A172 (cell line): ENCODE data around the gene BICRA. TPM values are rescaled to one million over a fixed set of nuclear protein-coding genes. Genes with fewer than 3 reads are reported as not detected.
A peak's percentile ranks its signal among the peaks of the same experiment; 100 is the strongest.
"Not testable (repeated sequence)": the region's sequence is repeated elsewhere in the genome, so short reads cannot be mapped to it uniquely, and the experiment has no call there.

Experiments used
- DNase-seq: peaks from one replicate; pipeline ENCODE4 v3.0.0-alpha.2; 2015; ENCODE audit warnings: low spot score
- total RNA-seq: library from RNA; depleted of rRNA; stranded (reverse); fragments of >200 nt; shearing (Covaris generic); gene quantifications from 2 replicates; pipeline ENCODE4 v1.2.3, GENCODE V29; 2014

BICRA gene
- total RNA-seq, 1 experiment from 2014 or later: not detected

DNA sequence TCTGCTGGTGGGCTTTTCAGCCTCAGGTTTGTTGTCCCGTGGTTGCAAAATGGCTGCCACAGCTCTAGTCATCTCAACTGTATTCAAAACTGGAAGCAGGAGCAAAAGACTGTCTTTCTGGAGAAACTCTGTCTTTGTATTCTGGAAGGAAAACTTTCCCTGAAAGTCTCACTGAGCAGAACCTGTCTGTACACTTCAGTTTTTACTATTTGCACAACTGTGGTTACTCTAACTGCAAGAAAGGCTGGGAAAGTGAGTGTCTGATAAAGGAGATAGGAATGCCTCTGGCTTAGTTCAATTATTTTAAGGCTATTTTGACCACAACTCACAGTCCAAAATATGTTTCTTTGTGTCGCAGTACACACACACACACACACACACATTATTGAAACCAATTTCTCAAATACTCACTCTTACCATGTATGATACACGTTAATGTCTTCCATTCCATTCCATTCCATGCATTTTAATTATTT lies 54.5 kb downstream of the BICRA start:
- DNase-seq: peak; percentile 57

GRCh38 chr19:47663911-47664771 lies 55.2 kb downstream of the BICRA start:
- peak; percentile 88 for DNase-seq

DNA sequence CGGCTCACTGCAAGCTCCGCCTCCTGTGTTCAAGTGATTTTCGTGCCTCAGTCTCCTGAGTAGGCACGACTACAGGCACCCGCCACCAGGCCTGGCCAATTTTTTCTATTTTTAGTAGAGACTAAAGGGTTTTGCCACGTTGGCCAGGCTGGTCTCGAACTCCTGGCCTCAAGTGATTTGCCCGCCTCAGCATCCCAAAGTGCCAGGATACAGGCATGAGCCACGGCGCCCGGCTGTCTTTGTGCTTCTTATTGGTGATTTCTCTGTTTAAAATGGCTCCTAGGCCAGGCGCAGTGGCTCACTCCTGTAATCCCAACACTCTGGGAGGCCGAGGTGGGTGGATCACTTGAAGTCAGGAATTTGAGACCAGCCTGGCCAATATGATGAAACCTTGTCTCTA lies 59.6 kb downstream of the BICRA start:
- not testable (repeated sequence) for DNase-seq

DNA sequence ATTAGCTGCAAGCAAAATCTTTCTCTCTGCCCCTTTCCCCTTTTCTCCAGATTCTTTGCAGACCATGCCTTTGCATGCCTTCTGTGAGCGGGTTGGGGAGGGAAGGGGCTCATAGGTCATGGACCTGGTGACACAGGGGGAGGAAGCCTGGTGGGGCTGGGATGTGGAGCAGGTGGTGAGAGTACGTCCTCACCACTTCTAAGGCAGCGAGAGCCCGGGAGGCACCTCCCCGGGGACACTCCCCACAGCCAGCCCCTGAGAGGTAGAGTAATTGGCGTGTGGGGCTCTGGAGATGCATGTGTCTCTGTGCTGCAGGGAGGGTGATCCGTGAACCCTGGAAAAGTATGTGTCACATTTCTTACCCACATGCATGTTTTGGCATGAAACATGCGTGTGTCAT lies 61.8 kb downstream of the BICRA start:
- no peak for DNase-seq

- DNase-seq: no peak
These were observed 62.6 kb downstream of the BICRA start for GRCh38 chr19:47671499-47671898.

DNA sequence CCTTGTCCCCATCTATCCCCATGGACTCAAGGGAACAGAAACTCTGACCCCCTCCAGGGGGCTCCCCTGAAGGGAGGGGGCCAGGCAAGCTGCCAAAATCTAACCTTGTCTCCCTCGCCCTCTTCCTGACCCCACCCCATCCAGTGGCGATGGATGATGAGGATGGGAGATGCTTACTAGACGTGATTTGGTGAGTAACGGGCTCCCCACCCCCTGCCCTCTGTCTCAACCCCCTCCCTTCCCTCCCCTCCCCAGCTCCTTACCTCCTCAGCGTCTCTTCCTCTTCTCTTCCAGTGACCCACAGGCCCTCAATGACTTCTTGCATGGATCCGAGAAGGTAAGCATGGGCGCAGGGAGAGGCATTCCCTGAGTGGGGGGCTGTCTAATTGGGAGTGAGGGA lies 64.5 kb downstream of the BICRA start:
- DNase-seq: no peak

DNA sequence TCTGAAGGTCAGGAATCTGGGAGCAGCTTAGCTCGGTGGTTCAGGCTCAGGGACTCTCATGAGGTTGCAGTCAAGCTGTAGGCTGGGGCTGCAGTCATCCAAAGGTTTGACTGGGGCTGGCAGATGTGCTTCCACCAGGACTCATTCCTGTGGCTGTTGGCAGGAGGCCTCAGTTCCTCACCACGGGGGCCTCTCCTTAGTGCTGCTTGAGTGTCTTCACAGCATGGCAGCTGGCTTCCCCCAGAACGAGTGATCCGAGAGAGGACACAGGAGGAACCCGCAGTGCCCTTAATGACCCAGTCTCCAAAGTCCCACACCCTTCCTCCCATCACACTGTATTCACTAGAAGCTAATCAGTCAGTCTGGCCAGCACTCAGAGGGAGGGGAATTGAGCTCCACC lies 65.6 kb downstream of the BICRA start:
- no peak for DNase-seq

DNA sequence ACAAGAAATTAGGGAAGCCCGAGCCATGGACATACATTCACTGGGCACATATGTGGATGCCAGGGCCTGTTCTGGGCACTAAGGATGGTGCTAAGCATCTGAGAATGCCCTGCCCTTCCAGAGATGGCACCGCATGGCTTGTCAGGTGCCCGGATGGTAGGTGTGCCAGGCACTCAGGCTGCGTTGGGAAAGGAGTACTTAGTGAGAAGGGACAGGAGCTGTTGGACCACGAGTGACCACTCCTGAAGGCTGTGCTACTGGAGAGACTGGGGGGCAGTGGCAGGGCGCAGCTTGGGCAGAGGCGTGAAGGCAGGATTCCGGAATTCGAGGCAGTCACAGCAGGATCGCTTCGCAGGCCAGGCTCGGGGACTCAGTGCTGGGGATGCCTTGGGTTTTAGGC lies 66.3 kb downstream of the BICRA start:
- DNase-seq: no peak

DNA sequence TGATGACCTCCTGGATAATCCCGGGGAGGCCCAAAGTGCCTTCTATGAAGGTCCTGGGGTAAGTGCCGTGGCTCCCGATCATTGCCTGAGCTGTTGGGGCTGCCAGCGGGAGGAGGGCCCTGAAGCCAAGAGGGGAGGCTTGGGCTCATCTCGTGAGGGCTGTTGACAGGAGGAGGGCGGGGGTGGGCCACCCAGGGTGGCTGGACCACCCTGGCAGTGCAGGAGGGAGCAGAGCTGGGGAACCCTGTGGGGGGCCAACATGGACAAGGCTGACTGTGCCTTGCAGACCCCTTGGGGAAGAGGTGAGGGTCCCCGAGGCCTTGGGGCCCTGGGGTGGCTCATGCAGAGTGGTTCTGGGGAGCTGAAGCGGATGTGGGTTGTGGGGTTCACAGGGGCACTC lies 66.9 kb downstream of the BICRA start:
- DNase-seq: no peak

DNA sequence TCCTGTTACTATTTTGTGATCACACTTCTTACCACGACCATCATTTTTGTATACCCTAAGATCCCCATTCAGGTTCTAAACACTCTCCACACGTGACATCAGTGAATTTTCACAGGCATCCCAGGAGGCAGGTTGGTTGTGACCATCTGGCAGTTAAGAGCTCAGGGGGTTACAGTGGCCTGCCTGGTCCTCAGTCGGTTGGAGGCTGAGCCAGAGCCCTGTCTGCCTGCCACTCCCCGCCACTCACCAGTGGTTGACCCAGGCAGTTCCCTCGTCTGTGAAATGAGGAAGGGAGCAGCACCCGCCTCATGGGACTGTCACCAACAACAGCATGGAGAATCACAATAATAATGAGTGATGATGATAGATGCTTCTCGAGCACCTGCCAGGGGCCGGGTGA lies 67.9 kb downstream of the BICRA start:
- DNase-seq: no peak

DNA sequence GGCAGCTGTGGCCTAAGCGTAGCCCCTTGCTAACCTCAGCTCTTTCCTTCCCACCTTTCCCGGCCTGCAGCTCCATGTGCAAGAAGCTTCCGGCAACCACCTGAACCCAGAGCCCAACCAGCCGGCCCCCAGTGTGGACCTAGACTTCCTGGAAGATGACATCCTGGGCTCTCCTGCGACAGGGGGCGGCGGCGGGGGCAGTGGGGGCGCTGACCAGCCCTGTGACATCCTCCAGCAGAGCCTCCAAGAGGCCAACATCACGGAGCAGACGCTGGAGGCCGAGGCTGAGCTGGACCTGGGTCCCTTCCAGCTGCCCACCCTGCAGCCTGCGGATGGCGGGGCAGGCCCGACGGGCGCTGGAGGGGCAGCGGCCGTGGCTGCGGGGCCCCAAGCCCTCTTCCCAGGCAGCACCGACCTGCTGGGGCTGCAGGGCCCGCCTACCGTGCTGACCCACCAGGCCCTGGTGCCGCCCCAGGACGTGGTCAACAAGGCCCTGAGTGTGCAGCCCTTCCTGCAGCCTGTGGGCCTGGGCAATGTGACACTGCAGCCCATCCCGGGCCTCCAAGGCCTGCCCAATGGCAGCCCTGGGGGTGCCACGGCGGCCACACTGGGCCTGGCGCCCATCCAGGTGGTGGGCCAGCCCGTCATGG lies 70.4 kb downstream of the BICRA start:
- DNase-seq: no peak

DNA sequence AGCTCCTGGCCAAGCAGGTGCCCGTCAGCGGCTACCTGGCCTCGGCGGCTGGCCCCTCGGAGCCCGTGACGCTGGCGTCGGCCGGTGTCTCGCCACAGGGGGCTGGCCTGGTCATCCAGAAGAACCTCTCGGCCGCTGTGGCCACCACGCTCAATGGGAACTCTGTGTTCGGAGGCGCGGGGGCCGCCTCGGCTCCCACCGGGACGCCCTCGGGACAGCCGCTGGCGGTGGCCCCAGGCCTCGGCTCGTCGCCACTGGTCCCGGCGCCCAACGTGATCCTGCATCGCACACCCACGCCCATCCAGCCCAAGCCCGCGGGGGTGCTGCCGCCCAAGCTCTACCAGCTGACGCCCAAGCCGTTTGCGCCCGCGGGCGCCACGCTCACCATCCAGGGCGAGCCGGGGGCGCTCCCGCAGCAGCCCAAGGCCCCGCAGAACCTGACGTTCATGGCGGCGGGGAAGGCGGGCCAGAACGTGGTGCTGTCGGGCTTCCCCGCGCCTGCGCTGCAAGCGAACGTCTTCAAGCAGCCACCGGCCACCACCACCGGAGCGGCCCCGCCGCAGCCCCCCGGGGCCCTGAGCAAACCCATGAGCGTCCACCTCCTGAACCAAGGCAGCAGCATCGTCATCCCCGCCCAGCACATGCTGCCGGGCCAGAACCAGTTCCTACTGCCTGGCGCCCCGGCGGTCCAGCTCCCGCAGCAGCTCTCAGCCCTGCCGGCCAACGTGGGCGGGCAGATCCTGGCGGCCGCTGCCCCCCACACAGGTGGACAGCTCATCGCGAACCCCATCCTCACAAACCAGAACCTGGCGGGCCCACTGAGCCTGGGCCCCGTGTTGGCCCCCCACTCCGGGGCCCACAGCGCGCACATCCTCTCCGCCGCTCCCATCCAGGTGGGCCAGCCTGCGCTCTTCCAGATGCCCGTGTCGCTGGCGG lies 71.3 kb downstream of the BICRA start:
- DNase-seq: no peak

DNA sequence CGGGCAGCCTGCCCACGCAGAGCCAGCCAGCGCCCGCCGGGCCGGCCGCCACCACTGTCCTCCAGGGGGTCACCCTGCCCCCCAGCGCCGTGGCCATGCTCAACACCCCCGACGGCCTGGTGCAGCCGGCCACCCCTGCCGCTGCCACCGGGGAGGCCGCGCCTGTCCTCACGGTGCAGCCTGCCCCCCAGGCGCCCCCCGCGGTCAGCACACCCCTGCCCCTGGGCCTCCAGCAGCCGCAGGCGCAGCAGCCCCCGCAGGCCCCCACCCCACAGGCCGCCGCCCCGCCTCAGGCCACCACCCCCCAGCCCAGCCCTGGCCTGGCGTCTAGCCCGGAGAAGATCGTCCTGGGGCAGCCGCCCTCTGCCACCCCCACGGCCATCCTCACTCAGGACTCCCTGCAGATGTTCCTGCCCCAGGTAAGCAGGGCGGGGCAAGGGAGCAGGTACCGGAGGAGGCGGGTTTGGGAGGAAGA lies 72.0 kb downstream of the BICRA start:
- no peak for DNase-seq

DNA sequence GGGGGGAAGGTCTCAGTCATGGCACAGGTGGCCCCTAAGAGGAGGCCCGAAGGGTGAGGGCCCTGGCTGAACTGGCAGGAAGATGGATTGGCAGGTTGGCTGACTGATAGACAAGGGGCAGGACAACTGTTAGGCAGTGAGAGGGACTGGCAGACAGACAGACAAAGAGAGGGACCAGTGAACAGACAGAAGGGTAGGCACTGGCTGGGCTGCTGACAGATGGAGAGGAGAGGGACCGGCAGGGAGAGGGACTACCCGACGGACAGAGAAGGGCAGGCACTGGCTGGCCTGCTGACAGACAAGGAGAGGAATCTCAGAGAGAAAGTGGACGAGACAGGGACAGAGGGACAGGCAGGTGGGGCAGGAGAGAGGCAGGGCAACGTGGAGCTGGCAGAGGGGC lies 72.5 kb downstream of the BICRA start:
- DNase-seq: no peak

GRCh38 chr19:47681936-47682335 lies 73.0 kb downstream of the BICRA start:
- DNase-seq: no peak

DNA sequence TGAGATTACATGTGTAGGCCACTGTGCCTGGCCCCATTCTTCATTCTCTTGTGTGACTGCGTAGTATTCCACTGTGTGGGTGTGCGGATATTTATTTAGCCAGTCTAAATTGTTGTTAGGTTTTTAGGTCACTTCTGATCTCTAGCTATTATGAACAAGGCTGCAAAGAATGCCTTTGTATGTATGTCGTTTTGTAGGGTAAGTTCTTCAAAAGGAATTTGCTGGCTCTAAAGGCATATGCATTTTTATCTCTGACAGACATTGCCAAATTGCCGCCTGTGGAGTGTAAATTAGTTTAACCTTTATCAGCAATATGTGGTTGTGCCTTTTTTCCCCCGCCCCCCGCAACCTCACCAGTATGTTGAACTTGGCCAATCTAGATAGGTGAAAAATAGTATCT lies 74.0 kb downstream of the BICRA start:
- no peak for DNase-seq

GRCh38 chr19:47686679-47687450 lies 77.9 kb downstream of the BICRA start:
- DNase-seq: no peak

DNA sequence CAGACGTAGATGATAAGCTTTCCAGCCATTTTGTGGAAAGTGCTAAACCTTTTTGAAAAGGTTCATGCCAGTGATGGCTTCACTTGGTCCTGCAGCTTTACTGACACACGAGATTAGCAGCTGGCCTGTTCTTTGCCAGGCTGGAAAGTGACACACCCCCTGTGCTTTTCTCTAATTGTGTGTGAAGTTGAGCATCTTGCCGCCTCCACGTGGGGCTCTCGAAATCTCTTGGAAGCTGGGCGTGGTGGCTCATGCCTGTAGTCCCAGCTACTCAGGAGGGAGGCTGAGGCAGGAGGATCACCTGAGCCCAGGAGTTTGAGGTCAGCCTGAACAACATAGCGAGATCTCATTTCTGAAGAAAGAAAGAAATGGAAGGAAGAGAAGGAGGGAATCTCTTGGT lies 79.0 kb downstream of the BICRA start:
- DNase-seq: no peak

DNA sequence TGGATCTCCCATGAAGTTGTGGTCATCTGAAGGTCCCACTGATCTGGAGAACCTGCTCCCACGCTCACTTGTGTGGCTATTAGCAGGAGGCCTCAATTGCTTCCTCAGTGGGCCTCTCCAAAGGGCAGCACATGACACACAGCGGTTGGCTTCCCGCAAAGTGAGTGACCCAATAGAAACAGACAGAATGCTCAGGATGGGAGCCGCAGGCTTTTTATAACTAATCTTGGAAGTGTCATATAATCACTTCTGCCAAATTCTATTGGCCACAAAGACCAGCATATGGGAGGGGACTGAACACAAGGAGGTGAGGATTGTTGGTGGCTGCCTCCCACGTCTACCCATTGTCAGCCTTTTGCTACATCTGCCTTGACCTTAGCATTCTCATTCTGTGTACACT lies 82.2 kb downstream of the BICRA start:
- DNase-seq: no peak

- no peak for DNase-seq
These were observed 82.8 kb downstream of the BICRA start for GRCh38 chr19:47691782-47692181.

DNA sequence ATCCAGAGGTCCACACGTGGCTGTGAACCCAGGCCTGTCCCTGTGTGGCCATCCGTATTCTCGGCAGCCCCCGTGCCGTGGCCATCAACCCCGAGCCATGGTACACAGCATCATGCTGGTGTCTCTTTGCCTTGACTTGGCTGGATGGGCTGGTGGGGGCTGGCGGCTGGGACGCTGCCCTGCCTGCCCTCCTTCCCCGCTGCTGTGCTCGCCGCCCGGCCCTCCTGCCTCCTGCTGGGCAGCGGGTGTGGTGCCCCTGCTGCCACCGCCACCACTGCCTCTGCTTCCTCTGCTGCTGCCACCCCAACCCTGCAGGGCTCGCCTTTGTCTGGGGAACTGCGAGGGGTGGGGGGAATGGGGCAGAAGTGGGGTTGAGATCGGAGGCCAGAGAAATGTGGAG lies 84.6 kb downstream of the BICRA start:
- DNase-seq: no peak
